GM18870 (cell line): Measurements from ENCODE around the gene CCDC57.
"Not testable (repeated sequence)": the region's sequence is repeated elsewhere in the genome, so short reads cannot be mapped to it uniquely, and the experiment has no call there.

Experiments
- ATAC-seq: cut with Tn5 transposase; IDR thresholded peaks from one replicate; pipeline ENCODE4 v1.9.1; 2021; ENCODE audit warnings: moderate library complexity; ENCODE audit not compliant: unreplicated experiment

CCDC57 gene

GRCh38 chr17:82204831-82205719 lies 7.6 kb downstream of the CCDC57 start:
- no peak for ATAC-seq

GRCh38 chr17:82203920-82204319 lies 8.7 kb downstream of the CCDC57 start:
- no peak for ATAC-seq

- ATAC-seq: no peak
Measured at GRCh38 chr17:82202981-82203380, 9.7 kb downstream of the CCDC57 start.

DNA sequence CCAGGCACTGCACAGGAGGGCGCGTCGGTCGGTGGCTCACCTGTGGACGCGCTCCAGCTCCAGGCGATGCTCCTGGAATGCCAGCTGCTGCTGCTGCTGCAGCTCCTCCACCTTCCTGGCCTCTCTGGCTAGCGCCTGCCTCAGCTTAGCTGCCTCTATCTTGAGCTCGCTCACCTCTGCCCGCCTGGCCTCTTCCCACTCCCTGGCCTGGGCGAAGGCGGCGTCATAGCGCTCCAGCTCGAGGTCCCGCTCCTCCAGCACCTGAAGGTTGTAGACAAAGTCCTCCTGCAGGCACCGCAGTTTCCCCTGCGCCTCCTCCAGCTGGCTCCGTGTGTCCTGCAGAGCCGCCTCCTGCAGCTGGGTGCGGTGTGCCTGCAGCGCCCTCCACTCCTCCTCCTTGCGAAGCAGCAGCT lies 11.1 kb downstream of the CCDC57 start:
- no peak for ATAC-seq

- ATAC-seq: no peak
Measured at GRCh38 chr17:82200743-82201497, 11.7 kb downstream of the CCDC57 start.

DNA sequence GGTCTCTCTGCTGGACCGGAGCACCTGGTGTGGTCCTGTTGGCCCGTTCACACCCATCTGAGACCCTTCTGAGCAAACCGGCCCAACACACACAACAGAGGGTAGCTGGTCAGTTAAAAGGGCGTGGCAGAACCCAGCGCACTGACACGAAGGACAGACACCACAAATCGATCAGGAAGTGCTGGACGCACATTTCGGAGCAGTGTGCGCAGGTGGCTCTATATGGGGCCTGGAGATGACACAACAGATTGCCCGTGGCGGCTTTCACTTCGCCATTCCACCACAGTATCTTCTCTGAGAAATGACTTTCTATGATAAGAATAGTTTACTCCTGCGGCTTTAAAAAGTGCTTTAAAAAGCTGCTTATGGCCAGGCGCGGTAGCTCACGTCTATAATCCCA lies 12.5 kb downstream of the CCDC57 start:
- no peak for ATAC-seq

DNA sequence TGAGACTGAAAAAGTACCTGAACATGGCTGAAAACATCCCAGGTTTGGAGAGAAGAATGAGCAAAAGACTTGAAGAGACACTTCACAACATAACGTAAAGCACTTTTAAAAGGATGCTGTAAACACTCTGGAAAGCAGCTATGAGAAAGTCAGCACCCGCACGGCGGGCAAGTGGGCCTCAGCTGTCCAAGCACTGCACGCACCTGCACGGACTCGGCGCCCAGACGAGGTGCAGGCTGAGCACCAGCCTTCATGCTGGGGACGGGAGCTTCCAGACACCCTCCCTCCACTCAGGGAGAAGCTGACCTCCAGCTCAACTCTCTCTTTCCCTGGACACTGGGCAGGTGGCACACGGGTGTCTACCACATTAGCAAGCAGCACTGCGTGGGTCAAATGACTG lies 13.1 kb downstream of the CCDC57 start:
- no peak for ATAC-seq

- no peak for ATAC-seq
Measured at GRCh38 chr17:82198092-82198491, 14.6 kb downstream of the CCDC57 start.

DNA sequence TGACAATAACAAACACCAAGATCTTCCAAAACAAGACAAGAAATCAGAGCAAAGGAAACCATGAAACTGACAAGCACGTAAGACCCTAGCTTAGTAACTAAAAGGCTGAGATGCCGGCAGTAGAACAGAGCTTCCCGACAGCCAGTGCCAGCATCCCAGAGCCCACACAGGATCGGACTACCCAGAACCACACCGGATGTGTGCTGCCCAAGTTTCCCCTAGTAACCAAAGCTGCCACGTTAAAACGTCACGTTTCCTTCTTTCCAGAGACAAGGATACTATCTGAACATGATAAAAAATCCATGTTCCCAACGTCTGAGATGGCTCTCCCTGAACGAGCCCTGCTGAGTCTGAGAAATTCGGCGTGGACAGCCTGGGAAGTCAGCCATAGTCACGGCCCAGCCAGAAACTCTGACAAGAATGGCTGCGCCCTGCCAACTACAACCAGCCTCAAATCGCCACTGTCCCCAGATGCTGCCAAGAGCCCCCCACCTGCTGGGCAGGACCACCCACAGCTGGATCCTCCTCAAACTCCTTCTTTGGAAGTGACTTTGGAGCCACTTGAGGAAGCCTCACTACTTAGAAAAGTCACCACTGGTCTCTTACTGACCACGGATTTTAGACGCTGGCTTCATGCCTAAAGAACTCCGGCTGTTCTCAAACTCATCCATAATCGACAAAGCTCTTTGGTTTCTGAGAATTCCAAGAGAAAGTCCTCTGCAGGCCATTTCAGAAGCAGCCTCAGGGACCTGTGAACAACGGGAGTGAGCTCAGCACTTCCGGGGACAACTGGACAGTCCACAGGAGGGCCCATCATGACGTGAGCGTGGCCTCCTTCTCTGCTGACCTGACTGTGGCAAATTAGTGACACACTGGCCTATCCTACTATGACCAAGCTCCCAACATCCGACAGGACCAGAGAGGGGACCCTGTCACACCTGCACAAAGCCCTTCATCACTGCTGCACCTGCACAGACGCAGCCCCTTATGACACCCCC lies 16.7 kb downstream of the CCDC57 start:
- no peak for ATAC-seq

- no peak for ATAC-seq
Measured at GRCh38 chr17:82194765-82195164, 17.9 kb downstream of the CCDC57 start.

DNA sequence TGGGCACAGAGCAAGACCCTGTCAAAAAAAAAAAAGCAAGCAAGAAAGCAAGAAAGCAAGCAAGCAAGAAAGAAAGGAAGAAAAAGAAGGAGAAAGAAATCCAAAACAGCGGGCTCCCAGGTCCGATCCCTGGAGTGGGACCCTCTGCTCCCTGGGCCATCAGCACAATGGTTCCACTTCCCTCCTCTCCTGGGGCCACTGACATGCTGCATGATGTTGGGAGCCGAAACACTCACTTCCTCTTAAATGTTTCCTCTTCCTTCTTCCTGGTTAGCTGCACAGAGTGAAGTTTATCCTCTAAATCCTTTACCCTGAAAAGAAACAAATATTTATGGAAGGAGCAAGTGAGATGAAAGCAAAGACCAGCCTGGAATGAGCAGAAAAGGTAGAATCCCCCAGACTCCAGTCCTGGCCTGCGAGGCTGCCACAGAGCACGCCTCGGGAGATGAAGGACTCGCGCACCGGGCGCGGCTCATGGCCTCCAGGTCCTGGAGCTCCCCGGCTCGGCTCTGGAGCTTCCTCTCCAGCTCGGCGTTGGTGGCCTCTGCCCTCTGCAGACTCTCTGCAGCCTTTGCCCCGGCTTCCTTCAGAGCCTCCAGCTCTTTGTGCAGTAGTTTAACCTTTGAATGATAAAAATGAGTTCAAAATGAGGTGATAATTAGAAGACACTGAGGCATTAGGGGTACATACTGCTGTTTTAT lies 19.0 kb downstream of the CCDC57 start:
- ATAC-seq: no peak

DNA sequence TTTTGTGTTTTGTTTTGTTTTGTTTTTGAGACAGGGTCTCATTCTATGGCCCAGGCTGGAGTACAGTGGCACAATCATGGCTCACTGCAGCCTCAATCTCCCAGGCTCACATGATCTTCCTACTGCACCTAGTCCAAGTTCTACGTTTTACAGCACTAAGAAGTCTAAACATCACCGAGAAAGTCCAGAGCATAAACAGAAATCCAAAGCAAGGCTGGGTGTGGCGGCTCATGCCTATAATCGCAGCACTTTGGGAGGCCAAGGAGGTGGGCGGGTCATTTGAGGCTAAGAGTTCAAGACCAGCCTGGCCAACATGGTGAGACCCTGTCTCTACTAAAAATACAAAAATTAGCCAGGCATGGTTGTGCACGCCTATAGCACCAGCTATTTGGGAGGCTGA lies 19.6 kb downstream of the CCDC57 start:
- not testable (repeated sequence) for ATAC-seq

GRCh38 chr17:82188001-82188961 lies 24.4 kb downstream of the CCDC57 start:
- ATAC-seq: no peak

DNA sequence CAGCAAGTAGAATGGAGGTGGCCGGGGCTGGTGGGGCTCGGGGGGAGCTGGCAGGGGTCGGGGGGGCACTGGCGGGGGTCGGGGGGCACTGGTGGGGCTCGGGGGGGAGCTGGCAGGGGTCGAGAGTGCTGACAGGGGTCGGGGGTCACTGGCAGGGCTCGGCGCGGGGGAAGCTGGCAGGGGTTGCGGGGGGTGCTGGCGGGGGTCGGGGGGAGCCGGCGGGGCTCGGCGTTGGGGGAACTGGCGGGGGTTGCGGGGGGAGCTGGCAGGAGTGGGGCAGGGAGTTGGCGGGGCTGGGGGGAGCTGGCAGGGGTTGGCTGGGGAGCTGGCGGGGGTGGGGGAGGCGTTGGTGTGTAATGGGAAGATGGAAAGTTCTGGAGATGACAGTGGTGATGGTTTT lies 25.1 kb downstream of the CCDC57 start:
- no peak for ATAC-seq

GRCh38 chr17:82186221-82186620 lies 26.4 kb downstream of the CCDC57 start:
- ATAC-seq: no peak

- ATAC-seq: no peak
Measured at GRCh38 chr17:82184761-82185160, 27.9 kb downstream of the CCDC57 start.

- ATAC-seq: no peak
Measured at GRCh38 chr17:82180776-82181528, 31.7 kb downstream of the CCDC57 start.

DNA sequence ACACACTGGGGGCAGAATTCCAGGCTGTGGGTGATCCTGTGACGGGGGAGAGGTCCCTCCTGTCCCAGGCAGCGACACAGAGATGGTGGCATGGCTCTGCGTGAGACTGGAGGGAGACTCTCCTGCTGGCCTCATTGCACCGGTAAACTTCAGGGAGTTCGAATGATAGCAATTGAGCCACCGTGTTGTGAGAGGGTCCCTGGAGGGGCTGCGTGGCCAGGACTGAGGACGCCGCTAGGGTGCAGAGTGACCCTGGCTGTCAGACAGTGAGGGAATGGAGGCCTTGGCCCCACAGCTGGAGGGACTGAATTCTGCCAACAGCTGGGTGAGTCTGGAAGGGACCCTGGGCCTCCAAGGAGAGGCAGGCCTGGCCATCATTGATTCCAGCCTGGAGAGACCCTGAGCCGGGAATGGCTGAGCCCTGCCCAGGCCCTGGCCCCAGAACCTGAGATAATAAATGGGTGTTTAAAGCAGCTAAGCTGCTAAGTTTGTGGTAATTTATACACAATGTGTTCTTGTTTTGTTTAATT lies 32.6 kb downstream of the CCDC57 start:
- ATAC-seq: no peak
